DLD1 (cell line): Measurements from ENCODE around the gene GPNMB.
"Not testable (repeated sequence)": the region's sequence is repeated elsewhere in the genome, so short reads cannot be mapped to it uniquely, and the experiment has no call there.

ENCODE experiments used
- in situ Hi-C: cut with HindIII; loops from 2 replicates; pipeline ENCODE4 v1.10.0; 2017; ENCODE audit warnings: low sequenced_read_pairs

Gene GPNMB

GRCh38 chr7:23246555-23246954 lies at the start of gene GPNMB:
Gene GPNMB (plus strand): TSS chr7:23246775. CDS start chr7:23246858, 83 bp downstream.
- in situ Hi-C loops: no loop called here

GRCh38 chr7:23197745-23198144 lies 48.8 kb upstream of the GPNMB start:
- in situ Hi-C loops: not testable (repeated sequence)

- in situ Hi-C loops: no loop called here
Observed at GRCh38 chr7:23200331-23200730, 46.2 kb upstream of the GPNMB start.

- in situ Hi-C loops: no loop called here
Observed at GRCh38 chr7:23204241-23204640, 42.3 kb upstream of the GPNMB start.

GRCh38 chr7:23205577-23205908 lies 41.0 kb upstream of the GPNMB start:
- in situ Hi-C loops: no loop called here

- in situ Hi-C loops: no loop called here
Observed at GRCh38 chr7:23205909-23206767, 40.4 kb upstream of the GPNMB start.

- in situ Hi-C loops: no loop called here
Observed at GRCh38 chr7:23207021-23207420, 39.6 kb upstream of the GPNMB start.

- in situ Hi-C loops: no loop called here
Observed at GRCh38 chr7:23207884-23208283, 38.7 kb upstream of the GPNMB start.

- in situ Hi-C loops: no loop called here
Observed at GRCh38 chr7:23208316-23208715, 38.3 kb upstream of the GPNMB start.

- in situ Hi-C loops: no loop called here
Observed at GRCh38 chr7:23210506-23210905, 36.1 kb upstream of the GPNMB start.

GRCh38 chr7:23211589-23211988 lies 35.0 kb upstream of the GPNMB start:
- in situ Hi-C loops: no loop called here

- in situ Hi-C loops: no loop called here
Observed at GRCh38 chr7:23212395-23212794, 34.2 kb upstream of the GPNMB start.

GRCh38 chr7:23212841-23213240 lies 33.7 kb upstream of the GPNMB start:
- in situ Hi-C loops: no loop called here

GRCh38 chr7:23213755-23214154 lies 32.8 kb upstream of the GPNMB start:
- in situ Hi-C loops: no loop called here

- in situ Hi-C loops: no loop called here
Observed at GRCh38 chr7:23214423-23214822, 32.2 kb upstream of the GPNMB start.

GRCh38 chr7:23214938-23215337 lies 31.6 kb upstream of the GPNMB start:
- in situ Hi-C loops: no loop called here

GRCh38 chr7:23216021-23216420 lies 30.6 kb upstream of the GPNMB start:
- in situ Hi-C loops: no loop called here

GRCh38 chr7:23218196-23218595 lies 28.4 kb upstream of the GPNMB start:
- in situ Hi-C loops: no loop called here

GRCh38 chr7:23220690-23221305 lies 25.8 kb upstream of the GPNMB start:
- in situ Hi-C loops: no loop called here

- in situ Hi-C loops: no loop called here
Observed at GRCh38 chr7:23222439-23223030, 24.0 kb upstream of the GPNMB start.

- in situ Hi-C loops: not testable (repeated sequence)
Observed at GRCh38 chr7:23224364-23224763, 22.2 kb upstream of the GPNMB start.

GRCh38 chr7:23226844-23227450 lies 19.6 kb upstream of the GPNMB start:
- in situ Hi-C loops: no loop called here
